ENCODE data around the gene KLB.
A peak's percentile ranks its signal among the peaks of the same experiment; 100 is the strongest.
"Not testable (repeated sequence)": the region's sequence is repeated elsewhere in the genome, so short reads cannot be mapped to it uniquely, and the experiment has no call there.

KLB gene

GRCh38 chr4:39427520-39428114 is 20.9 kb downstream of the KLB start:
- no peak for DNase-seq

GRCh38 chr4:39429476-39430334 is 23.0 kb downstream of the KLB start:
- no peak for DNase-seq

- DNase-seq: no peak
These were observed 27.3 kb downstream of the KLB start for GRCh38 chr4:39433878-39434492.

GRCh38 chr4:39435659-39436563 is 29.2 kb downstream of the KLB start:
- no peak for DNase-seq

GRCh38 chr4:39441593-39441992 is 34.9 kb downstream of the KLB start:
- DNase-seq: no peak

GRCh38 chr4:39442998-39443397 is 36.3 kb downstream of the KLB start:
- DNase-seq: no peak

- no peak for DNase-seq
These were observed 39.7 kb downstream of the KLB start for GRCh38 chr4:39446483-39446841.

GRCh38 chr4:39446842-39447573 is 40.3 kb downstream of the KLB start:
- DNase-seq: peak; percentile 42

GRCh38 chr4:39450618-39451017 is 43.9 kb downstream of the KLB start:
- no peak for DNase-seq

GRCh38 chr4:39451423-39452023 is 44.8 kb downstream of the KLB start:
- no peak for DNase-seq

GRCh38 chr4:39452153-39452859 is 45.6 kb downstream of the KLB start:
- DNase-seq: no peak

GRCh38 chr4:39452860-39453587 is 46.3 kb downstream of the KLB start:
- no peak for DNase-seq

- no peak for DNase-seq
These were observed 47.0 kb downstream of the KLB start for GRCh38 chr4:39453738-39454137.

- no peak for DNase-seq
These were observed 48.8 kb downstream of the KLB start for GRCh38 chr4:39455486-39455885.

- no peak for DNase-seq
These were observed 50.4 kb downstream of the KLB start for GRCh38 chr4:39456946-39457763.

GRCh38 chr4:39458161-39458504 is 51.4 kb downstream of the KLB start:
- not testable (repeated sequence) for DNase-seq

GRCh38 chr4:39458505-39459300 is 52.0 kb downstream of the KLB start, which contains the start of the genes LIAS and RPL9:
Gene LIAS (plus strand): TSS chr4:39459056. CDS start chr4:39459118, 62 bp downstream.
Gene RPL9 (minus strand): TSS chr4:39458922. CDS start chr4:39458439, 483 bp downstream.
- DNase-seq: peak; percentile 99

- DNase-seq: peak; percentile 88
These were observed 58.3 kb downstream of the KLB start for GRCh38 chr4:39464886-39465501.
